ENCODE results near the gene ENSA.

DNA sequence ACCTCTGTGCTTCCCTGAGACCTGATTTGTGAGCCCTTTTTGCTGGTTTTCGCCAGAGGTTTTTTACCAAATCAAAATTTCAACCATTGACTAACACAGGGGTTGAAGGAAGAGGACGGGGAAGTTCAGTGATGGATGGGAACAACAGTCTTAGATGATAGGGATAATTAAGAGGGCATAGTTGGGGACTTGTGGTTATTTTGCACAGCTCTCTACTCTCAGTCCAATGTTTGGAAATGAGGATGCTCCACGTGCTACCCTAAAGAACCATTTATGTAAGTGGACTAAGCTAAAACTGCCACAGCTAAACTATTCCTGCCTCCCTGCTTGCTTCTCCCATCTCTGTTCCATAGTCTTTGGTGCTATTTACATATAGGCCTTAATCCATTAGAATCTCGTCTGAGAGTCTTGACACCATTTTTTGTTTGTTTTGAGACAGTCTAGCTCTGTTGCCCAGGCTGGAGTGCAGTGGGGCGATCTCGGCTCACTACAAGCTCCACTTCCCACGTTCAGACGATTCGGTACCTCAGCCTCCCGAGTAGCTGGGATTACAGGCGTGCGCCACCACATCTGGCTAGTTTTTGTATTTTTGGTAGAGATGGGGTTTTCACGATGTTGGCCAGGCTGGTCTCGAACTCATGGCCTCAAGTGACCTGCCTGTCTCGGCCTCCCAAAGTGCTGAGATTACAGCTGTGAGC is 49.3 kb downstream of the ENSA start:
- no peak for TF ChIP-seq CTCF (conservative IDR thresholded peaks at IDR 0.05; ENCODE audit: low read depth in 2 of 2)
- TF ChIP-seq EZH2 (IDR thresholded peaks at IDR 0.05; ENCODE audit: low read depth, unreplicated experiment), result no peak
- no peak for TF ChIP-seq POLR2AphosphoS5 (IDR thresholded peaks at IDR 0.05; ENCODE audit: low read depth)
- no peak for TF ChIP-seq EZH2phosphoT487 (IDR thresholded peaks at IDR 0.05; ENCODE audit: unreplicated experiment)
- no peak for TF ChIP-seq JUNB (IDR thresholded peaks at IDR 0.05; ENCODE audit: unreplicated experiment)
- no peak for TF ChIP-seq NANOG (IDR thresholded peaks at IDR 0.05; ENCODE audit: borderline replicate concordance)
- TF ChIP-seq, protein P1, sequence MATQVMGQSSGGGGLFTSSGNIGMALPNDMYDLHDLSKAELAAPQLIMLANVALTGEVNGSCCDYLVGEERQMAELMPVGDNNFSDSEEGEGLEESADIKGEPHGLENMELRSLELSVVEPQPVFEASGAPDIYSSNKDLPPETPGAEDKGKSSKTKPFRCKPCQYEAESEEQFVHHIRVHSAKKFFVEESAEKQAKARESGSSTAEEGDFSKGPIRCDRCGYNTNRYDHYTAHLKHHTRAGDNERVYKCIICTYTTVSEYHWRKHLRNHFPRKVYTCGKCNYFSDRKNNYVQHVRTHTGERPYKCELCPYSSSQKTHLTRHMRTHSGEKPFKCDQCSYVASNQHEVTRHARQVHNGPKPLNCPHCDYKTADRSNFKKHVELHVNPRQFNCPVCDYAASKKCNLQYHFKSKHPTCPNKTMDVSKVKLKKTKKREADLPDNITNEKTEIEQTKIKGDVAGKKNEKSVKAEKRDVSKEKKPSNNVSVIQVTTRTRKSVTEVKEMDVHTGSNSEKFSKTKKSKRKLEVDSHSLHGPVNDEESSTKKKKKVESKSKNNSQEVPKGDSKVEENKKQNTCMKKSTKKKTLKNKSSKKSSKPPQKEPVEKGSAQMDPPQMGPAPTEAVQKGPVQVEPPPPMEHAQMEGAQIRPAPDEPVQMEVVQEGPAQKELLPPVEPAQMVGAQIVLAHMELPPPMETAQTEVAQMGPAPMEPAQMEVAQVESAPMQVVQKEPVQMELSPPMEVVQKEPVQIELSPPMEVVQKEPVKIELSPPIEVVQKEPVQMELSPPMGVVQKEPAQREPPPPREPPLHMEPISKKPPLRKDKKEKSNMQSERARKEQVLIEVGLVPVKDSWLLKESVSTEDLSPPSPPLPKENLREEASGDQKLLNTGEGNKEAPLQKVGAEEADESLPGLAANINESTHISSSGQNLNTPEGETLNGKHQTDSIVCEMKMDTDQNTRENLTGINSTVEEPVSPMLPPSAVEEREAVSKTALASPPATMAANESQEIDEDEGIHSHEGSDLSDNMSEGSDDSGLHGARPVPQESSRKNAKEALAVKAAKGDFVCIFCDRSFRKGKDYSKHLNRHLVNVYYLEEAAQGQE (IDR thresholded peaks at IDR 0.05; ENCODE audit: unreplicated experiment), result no peak
- no peak for TF ChIP-seq CREB1 (CRISPR knock-in tag; IDR thresholded peaks at IDR 0.05; ENCODE audit: low read depth)
- no peak for TF ChIP-seq STAT1 (IDR thresholded peaks at IDR 0.05; ENCODE audit: unreplicated experiment)
- no peak for TF ChIP-seq ZNF114 (CRISPR knock-in tag; IDR thresholded peaks at IDR 0.05)
- no peak for TF ChIP-seq ZNF462 (CRISPR knock-in tag; IDR thresholded peaks at IDR 0.05)
